ENCODE measurements around the gene OSBP.

Gene OSBP

DNA sequence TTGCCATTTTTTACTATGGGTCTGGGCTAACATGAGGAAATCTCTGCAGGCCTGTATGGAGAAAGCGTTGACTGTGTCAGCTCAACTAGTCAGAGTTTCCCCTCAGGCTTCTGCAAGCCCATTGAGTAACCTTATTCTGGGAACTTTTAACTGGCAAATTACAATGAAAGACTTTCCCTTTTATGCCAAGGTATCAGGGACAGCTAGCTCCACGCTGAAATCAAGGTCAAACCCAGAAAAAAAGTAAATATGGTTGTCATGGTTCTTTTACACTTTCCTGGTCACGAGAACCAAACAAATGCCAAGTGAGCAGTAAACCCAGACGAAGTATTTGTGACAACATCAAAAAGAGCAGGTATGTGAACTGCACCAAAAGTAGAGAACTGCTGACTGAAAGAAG lies 13.8 kb downstream of the OSBP start:
- no peak for DNase-seq

DNA sequence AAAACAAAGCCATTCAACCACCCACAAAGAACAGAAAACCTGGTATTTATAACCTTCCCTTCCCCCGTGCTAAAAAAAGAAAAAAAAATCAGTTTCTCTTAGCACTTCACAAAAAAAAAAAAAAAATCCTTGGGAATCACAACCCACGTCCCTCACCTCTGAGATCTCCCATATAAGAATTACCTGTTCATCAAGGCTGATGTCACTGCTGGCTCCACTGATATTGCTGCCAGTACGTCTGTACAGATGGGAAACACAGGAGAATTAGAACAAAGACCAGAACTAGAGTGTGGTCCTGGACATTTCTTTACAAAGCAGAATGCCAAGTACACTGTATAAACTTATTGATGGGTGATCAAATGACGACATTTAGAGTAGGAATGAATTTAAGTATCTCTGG lies 14.9 kb downstream of the OSBP start:
- DNase-seq, result no peak

DNA sequence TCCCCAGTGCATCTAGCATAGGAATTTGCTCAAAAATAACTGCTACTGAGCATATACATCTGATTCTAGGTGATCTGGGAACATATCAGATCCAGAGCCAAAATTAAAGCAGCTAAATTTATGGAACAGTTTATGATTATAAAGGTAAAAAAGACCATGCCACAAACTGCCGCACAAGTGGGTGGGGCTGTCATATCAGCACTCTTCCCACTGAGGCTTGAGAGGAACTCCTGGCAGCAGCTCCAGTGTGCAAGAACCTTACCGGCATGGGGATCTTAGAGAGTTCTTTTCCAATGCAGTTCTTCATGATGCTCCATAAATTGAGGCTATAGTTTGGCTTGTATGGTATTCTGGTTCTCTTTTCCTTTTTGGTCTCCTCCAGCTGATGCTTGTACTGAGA lies 15.3 kb downstream of the OSBP start:
- DNase-seq, result no peak

DNA sequence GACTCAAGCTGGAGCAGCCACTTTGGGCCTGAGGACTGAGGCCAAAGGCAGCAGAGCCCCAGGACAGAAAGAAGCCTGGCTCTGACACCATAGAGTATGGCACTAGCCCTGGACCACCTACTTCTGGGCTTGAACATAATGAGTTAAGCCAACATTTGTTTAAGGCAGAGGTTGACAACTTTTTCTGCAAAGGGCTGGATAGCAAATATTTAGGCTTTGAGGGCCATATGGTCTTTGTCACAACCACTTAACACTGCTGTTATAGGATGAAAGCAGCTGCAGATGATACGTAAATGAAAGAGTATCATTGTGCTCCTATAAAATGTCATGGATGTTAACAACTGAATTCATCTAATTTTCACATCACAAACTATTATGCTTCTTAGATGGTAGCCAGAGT lies 16.6 kb downstream of the OSBP start:
- DNase-seq, result no peak

DNA sequence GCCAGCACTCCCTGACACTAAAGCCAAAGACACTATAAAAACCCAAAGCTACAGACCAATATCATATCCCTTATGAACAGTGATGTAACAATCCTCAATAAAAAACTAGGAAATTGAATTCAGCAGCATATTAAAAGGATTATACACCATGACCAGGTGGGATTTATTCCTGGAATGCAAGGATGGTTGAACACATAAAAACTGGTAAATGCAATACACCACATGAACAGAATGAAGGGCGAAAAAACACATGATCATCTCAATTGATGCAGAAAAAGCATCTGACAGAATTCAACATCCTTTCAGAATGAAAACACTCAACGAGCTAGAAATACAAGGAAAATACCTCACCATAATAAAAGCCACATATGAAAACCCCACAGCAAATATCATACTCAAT lies 31.3 kb downstream of the OSBP start:
- DNase-seq, result no peak

DNA sequence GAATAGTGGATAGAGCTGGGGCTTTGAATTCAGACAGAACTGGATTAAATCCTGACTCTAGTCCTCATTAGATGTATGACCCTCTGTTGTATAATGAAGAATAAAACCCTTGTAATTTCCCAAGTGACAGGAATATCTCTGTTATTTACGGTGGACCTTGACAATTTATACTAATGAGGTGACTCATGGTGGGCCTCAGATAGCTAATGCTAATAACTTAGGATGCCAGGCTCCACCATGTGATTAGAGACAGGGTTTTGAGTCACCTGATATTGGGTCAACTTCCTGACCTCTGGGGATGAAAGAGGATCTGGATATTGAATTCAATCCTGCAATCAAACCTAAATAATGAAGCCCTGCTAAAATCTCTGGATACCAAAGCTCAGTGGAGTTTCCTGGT lies 33.6 kb downstream of the OSBP start:
- no peak for DNase-seq

DNA sequence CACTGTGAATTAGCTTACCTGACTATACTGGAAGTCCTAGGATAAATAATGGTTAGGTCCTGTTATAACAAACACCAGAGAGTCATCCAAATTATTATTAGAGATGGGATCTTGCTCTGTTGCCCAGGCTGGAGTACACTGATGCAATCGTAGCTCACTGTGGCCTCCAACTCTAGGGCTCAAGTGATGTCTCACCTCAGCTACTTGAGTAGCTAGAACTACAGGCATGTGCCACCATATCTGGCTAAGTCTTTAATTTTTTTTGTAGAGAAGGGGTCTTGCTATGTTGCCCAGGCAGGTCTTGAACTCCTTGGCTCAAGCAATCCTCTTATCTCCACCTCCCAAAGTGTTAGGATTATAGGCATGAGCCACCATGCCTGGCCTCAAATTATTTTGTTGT lies 37.2 kb downstream of the OSBP start:
- DNase-seq, result no peak

DNA sequence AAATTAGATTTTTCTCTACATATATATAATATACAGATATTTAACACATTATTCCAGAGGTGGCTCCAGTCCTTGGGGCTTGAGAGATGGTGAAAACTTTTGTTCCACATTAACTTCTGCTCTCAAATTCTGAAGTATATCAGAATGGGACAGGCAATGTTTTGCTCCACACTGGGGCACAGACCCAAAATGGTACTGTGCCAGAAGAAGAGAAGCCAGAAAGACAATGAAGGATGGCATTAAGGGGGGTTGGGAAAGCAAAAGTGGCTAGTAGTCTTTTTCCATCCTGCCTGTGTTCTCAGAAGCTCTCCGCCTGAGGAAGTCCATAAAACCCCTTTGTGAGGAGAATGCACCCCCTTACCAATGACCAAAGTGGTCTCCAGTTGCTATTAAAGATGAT lies 40.1 kb downstream of the OSBP start:
- no peak for DNase-seq

DNA sequence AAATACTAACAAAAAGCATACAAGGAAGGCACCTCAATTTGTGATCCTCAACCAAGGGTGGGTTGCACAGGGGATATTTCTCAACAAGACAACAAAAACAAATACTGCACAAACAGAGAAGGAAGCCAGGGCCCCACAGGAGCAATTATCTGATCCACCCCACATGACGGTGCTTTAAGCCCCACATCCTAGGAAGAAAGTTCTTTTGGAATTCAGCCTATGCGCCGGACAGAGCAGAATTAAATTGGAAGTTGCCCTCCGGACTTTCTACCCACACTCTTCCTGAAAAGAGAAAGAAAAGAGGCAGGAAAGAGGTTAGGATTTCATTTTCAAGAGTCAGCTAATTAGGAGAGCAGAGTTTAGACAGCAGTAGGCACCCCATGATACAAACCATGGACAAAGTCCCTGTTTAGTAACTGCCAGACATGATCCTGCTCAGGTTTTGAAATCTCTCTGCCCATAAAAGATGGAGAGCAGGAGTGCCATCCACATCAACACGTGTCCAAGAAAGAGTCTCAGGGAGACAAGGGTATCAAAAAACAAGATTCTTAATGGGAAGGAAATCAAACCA lies 40.6 kb downstream of the OSBP start:
- DNase-seq, result no peak

DNA sequence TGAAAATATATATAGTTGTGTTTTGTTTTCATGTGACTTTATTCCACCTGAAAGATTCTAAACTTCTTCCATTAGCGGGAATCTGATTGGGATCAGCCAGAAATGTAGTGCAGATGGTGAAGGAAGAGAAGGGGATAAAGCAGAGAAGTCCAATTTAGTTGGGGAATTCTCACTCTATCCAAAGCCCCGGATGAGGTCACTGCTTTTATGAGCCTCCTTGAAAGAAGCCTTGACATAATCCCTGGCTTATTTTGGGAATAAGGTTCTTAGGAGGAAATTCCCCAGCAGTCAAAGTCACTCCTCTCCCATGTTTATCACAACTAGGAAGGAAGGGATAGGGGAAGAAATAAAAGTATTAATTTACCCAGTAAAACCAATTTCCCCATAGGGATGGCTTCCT lies 41.1 kb downstream of the OSBP start:
- no peak for DNase-seq

DNA sequence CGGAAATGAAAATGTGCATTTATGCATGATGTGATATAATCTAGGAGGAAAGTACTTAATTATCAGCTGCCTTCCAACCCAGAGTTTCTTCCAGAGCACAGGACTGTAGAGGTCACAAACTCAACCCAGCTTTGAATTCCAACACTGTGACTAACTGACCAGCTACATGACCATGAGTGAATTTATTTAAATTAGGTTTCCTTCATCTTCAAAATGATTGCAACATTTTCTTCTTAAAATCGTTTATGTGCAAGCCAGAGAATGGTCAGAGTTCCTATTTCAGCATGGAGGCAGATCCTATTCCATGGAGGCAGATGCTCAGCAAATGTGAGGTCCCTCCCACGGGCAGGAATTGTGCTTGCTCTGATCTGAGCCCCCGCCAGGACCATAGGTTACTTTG lies 42.4 kb downstream of the OSBP start:
- no peak for DNase-seq

DNA sequence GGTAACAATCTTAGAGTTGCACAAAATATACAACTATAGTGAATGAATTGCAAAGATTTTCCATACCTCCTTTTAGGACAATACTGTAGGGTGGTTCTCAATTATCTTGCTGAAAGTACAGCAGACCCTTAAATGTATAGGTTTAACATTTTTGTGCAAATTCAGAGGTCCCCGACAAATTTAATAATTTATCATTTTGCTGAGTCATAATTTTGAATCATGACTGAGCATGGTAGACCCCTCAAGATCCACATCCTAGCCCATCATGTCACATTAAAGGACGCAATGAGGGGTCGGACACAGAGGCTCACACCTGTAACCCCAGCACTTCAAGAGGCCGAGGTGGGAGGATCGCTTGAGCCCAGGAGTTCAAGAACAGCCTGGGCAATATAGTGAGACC lies 43.5 kb downstream of the OSBP start:
- DNase-seq, result no peak

DNA sequence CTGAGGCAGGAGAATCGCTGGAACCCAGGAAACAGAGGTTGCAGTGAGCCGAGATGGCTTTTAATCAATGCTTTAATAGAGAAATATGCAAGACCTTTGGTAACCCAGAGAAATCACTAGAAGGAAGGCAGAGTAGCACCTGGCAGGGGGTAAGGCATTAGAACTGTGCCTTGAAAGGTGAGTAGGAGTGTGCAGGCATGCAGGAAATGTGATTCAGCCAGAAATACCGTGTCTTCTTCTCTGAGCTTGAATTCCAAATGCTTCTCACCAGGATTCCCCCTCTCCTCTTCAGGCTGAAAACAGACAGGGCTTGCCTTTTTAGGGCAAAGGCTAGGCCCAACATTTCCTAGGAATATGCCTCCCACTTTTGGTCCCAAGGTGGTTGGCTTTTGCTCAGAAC lies 53.3 kb downstream of the OSBP start:
- DNase-seq, result no peak

DNA sequence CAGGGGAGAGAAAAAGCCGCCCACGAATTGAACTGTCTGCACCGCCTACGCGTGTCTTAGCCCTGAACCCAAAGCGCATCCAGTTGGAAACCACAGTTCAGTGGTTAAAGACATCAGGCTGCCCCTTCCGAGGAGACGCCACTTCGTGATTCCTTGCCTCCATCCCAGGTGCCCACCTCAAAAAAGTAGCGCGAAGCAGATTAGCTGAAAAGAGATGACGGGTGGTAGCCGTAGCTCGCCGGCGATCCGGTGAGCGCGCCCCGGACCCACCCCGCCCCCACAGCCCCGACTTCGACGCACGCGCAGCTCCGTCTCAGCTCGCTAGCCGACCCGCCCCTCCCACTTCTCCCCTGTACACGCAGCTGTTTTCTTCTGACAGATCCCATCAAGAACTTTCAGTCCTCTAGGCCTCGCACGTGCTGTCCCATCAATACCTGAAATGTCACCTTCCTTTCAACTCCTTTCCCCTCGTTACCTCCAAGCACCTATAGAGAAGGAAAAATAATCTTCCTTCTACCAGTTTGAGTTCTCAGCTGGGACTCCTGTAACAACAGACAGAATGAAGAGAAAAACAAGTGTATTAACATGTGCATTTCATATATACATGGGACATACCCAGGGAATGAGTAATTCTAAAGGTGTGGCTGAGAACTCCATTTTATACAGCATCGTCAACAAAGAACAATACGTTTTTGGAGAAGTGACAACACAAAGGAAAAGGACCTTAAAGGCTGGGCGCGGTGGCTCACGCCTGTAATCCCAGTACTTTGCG lies 54.7 kb downstream of the OSBP start:
- peak; percentile 36 for DNase-seq

DNA sequence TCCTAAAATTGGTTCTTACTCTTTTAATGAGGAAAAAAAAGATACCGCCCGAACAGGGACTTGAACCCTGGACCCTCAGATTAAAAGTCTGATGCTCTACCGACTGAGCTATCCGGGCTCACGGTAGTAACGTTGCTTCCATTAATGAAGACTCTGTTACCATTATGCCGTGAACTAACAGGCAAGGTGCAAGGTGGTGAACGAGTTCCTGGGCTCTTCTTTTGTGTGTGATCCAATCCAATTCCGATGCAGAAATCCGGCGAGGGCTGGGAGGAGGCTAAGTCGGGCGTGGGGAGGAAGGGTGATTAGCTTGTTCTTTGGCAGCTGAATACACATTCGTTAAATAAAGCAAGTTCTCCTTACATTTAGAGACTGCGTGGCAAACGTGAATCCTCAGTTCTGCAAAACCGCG lies 55.3 kb downstream of the OSBP start:
- DNase-seq, result peak; percentile 43

DNA sequence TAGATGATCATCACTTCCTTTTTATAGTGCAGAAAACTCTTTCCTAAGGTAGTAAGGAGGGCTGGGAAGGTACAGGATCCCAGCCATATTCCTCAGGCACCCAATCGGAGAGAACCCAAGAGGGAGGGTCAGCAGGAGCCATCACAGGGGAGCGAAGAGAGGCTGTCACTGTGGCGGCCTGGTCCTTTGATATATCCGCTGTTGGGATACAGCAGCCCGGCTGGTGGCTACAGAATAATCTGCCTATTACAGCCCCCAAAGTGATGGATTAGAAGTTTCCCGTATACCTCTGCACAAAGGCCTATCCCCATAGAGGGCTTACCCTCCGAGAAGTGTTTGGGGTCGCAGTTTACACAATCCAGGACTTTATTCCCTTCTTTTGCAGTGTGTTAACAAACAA lies 55.7 kb downstream of the OSBP start:
- DNase-seq, result no peak

DNA sequence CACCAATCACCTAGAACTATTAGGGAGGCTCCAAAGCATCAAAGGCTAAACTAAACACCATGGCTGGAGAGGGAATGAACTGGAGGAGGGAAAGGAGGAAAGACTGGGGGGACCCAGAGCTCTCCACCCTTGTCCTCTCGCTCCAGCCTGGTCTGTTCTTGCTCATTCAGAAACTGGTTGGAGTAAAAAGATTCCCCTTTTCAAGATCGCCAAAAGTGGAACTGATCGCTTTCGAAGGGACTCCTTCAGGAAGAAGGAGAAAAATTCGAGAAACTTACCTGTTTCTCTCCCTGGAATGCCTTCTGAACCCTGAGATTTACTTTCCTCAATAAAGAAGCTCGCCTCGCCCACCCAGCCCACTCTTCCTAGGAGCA lies 57.3 kb downstream of the OSBP start:
- no peak for DNase-seq

DNA sequence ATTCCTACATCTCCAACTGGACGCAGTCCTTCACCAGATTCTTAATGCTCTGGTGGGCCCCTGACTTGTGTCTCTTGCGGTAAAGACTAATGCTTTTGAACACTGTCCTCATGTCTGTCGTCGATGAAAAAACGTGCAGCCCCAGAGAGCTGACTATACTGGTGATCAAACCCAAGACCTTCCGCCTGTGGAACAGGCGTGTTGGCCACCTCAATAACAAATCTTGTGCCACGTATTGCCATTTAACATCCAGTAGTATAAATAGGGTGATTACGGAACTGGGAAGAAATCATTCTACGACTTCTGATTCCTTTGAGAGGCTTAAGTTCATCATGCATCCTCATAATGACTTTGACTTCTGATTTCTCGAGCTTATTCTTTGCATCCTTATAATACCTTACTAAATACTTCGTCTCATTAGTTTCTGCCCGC lies 58.6 kb downstream of the OSBP start:
- no peak for DNase-seq

DNA sequence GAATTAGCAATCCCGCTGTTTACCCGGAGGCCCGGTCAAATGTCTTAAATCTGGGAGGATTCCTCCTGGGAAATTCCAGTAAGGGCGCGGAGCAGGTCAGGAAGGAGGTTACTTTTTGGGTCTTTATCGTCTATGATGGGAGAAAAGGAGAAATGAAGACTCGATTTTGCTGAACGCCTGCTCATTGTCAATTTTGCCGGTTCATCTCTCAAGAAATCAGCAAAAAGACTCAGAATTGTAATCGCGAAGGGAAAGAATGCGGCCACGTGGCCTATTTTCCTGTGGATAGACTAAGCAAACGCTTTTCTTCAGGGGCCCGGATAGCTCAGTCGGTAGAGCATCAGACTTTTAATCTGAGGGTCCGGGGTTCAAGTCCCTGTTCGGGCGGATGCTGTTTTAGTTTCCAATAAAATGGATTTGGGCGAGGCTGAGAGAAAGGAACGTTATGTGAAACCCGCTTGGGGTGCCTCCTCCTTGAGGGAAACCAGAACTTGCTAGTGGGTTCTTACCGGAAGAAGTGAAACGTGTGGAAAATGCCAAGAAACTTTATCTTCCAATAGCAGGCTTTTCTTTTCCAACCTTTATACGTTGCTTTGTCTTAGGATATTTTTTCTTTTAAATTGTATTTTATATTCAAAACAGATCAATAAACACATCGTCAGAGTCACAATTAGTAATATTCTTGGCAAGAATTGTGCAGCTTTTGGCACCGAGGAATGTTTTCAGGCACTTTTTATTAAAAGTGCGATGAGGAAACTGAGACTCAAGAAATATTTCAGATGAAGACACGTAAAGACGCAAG lies 59.3 kb downstream of the OSBP start:
- DNase-seq, result peak; percentile 5

DNA sequence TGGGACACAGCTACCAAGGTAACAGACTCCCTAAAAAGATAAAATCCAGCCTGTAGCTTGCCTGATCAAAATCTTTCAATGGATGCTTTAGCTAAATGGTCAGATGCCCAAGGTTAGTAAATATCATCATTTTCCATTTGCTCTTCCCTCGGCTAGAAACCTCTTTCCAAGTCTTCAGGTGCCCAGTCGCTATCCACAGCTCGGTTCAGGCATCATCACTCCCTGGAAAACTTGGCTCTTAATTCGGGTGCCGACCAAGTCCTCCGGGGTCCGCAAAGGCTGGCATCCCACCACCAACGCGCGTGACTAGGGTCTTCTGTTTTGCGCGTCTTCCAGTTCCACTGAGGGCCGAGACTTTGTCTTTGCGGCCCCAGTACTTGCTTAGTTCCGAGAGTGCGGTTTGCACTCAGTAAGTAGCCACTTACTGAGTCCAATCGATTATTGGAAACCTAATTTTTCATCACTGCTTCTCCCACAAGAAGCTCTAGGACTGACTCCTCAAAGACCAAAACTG lies 59.9 kb downstream of the OSBP start:
- DNase-seq, result no peak

DNA sequence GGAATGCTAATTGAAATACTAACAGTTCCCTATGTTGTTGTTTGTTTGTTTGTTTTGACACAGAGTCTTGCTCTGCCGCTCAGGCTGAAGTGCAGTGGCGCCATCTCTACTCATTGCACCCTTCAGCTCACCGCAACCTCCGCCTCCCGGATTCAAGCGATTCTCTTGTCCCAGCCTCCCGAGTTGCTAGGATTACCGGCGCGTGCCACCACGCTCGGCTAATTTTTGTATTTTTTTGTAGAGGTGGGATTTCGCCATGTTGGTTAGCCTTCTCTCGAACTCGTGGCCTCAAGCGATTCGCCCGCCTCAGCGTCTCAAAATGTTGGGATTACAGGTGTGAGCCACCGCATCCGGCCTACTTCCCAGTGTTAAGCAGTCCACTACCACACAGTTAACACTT lies 62.3 kb downstream of the OSBP start:
- DNase-seq, result no peak

DNA sequence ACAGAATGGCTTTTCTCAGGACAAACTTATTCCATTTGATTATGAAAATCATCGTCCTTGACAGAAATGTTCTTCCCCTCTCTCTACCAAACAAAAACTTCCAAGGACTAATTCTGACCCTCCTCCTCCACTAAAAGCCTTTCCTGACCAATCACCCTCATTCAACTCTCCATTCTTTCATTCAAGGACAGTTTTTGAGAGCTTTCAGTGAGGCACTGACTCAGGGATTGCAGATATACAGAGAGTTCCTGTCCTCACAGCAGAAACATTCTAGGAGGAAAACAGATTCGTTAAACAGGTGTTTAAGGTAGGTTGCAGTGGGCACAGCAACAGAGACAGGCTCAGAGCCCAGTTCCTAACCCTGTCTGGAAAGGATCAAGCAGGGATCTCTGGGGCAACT lies 62.7 kb downstream of the OSBP start:
- no peak for DNase-seq

DNA sequence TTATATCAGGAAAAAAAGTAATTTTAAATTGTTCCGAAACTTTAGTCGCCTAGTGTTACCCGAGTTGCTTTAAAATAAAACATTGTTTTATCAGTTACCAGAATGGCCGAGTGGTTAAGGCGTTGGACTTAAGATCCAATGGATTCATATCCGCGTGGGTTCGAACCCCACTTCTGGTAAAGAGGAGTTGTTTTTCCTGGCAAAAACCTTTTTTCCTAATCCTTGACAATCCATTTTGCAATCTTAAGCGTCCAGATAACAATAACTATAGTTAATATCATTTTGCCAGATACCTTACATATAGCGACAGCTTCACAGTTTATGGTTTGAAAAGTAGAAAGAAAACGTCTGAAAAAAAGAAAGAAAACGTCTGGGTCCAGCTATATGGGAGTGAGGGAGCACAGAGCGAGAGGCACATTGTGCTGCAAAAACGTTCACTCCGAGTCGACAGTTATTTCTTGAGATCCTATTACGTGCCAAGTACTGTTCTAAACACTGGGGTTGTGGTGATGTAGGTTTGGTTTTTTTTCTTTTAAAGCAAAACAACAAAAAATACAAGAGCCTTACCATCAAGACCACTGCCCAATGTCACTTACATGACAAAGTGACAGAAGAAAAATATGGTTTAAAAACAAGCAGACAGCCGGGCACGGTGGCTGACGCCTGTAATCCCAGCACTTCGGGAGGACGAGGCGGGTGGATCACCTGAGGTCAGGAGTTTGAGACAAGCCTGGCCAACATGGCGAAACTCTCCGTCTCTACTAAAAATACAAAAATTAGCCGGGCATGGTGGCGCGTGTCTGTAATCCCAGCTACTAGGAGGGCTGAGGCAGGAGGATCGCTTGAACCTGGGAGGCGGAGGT lies 63.7 kb downstream of the OSBP start:
- no peak for DNase-seq

Measured in NCI-H2081 treated with DMSO at 0.1 percent for 48 hours (cell line).